IPS-11a (cell line): ENCODE measurements around the gene PLEKHF1.
"Not testable (repeated sequence)": the region's sequence is repeated elsewhere in the genome, so short reads cannot be mapped to it uniquely, and the experiment has no call there.

Source experiments
- H3K4me3 ChIP-seq: one replicate; pipeline ENCODE4 v1.5.1; 2013; ENCODE audit warnings: low read depth, low read length, control low read depth

The PLEKHF1 gene

DNA sequence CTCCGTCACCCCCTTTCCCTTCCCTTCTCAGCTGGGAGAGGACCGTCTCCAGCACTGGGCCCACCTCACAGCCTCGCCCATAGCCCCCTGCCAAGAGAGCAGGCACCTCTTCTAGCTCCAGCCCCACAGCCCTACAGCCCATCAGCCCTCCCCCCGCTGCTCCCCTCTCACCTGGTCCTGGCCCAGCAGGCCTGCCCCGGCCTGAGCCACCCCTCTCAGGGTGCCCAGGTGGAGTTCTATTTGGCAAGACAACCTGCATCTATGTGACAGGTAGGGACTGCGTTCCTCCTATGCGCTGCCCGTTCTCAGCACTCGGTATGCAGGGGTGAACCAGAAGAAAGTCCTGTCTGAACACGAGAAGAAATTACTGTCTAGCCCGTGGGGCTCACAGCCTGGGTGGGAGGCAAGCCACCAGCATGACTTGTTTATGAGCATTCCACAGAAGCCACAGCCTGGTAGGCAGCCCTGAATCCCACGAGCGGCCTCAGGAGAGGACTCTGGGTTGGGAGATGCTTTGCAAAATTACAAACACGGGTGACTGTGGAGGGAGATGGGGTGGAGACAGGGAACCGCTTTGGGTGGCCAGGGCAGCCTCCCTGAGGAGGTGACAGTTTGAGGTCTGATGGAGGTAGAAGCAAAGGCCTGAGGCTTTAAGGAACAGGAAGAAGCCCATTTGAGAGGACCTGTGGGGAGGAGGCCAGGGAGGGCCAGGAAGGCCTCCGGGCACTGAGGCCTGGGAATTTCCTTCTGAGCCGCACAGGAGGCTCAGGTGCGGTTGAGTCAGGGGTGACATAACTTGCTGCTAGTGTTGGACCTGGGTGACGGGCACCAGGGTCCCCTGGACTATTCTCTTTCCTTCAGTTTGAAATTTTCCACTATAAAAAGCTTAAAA, 1.2 kb upstream of the PLEKHF1 start:
- H3K4me3 ChIP-seq = no peak overlapping the region

DNA sequence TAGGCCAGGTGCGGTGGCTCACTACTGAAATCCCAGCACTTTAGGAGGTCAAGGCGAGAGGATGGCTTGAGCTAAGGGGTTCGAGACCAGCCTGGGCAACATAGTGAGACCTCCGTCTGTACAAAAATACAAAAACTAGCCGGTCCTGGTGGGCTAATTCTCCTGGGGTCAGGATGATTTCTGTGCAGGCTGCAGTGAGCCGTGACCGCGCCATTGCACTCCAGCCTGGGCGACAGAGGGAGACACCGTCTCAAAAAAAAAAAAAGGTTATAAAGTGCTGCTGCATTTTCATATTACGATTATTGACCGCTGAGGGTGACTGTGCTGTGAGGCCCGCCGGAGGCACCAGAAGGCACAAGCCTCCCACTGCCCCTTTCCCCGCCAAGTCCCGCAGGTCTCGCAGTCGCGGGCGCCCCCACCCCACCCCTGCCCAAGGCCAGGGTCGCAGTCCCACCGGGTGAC, 477 bp upstream of the PLEKHF1 start:
- peak overlapping the region; percentile 67 for H3K4me3 ChIP-seq

DNA sequence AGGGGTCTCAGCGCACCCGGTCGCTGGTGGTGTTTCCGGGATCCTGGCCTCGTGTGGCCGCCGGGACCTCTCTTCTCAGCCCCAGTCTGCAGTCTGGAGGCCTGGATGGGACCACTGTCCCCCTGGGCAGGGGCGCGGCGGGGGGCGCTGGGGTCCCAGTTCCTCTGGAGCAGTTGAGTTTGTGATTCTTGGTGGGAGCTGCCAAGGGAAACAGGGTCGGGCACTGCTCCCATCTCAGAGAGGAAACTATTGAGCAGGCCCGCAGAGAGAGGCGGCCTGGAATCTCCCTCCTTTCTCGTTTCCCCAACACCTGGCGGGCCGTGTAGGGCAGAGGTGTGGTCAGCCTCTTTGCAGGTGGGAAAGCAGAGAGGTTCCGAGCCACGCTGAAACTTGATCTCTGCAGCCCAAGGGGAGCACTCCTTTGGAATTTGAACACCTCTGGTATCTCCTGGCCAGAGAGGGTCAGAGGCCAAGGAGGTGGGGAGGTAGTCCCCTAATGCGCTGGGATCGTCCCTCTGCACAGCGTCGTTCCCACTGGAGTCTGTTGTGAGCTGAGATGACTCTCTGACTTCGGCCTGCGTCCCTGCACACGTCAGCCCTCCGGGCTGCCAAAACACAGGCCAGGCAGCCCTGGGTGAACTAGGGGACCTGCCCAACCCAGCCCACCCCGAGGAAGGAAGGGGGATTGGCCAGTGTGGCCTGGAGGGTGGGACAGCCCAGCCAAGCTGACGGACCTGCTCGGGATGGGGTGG, 741 bp downstream of the PLEKHF1 start:
- peak overlapping the region; percentile 67 for H3K4me3 ChIP-seq

DNA sequence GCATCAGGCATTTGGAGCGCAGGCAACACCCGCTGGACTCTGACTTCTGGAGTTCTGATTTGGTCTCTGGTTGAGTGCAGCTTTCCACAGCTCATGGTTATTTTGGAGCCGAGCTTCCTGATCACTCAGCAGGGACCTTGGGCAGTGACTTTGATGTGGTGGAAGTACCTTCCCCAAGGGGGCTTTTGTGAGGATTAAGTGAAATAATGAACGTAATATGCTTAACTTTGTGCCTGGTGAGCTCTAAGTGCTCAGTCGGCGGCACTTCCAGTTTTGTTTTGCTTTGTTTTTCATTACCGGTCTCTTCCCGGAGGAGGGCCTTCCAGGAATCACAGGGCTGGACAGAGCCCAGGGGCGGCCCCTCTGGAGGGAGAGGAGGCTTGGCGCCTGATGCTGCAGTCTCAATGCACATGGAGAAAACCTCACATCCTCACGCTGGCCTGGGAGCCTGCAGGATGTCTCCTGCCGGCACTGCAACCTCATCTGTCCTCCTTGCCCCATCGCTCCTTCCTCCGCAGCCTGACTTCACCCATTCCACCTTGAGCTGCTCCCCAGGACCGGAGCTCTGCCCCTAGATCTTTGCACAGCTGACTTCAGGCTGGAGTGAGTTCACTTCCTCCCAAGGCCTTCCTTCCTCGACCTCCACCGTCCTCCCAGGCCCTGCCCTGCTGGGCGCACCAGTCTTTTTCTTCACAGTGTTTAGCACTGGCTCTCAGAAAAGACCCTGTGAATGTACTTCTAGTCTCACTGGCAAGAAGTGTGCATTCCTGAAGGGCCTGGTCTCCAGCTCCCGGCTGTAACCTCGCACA, 1.5 kb downstream of the PLEKHF1 start:
- peak overlapping the region; percentile 67 for H3K4me3 ChIP-seq

DNA sequence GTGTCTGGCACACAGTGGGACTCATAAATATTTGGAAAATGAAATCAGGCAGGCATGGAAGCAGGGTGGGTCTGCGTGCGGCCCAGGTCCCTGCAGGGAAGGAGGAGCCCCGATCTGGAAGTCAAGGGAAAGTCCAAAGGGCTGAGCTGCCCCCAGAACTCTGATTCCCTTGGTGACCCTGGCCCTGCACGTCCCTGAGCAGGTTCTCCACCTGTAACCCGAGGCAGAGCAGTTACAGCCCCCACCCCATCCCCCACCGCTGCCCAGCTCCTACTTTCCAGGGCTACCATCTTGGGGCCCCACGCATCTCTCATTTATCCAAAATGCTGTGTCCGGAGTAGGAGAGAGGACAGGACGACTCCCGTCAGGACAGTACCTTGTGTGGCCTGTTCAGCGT, 2.1 kb downstream of the PLEKHF1 start:
- no peak overlapping the region for H3K4me3 ChIP-seq

DNA sequence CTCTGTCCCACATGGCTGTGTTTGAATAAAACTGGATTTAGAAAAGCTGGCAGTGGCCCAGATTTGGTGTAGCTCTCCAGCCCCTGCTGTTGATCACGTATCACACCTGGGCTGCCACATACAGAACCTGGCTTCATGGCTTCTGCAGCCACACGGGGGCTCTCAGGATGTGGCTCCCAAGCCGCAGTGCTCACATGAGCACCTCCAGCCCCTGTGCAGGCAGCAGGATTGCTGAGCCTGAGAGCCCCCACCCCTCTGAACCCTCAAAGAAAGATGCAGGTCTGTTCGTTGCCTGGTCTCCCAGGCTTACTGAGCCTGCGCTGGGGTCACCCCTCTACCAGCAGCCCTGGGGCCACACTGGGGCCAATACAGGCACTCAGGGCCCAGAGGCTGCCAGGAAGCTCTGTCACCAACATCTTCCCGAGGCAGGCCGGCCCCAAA, 2.7 kb downstream of the PLEKHF1 start:
- no peak overlapping the region for H3K4me3 ChIP-seq

DNA sequence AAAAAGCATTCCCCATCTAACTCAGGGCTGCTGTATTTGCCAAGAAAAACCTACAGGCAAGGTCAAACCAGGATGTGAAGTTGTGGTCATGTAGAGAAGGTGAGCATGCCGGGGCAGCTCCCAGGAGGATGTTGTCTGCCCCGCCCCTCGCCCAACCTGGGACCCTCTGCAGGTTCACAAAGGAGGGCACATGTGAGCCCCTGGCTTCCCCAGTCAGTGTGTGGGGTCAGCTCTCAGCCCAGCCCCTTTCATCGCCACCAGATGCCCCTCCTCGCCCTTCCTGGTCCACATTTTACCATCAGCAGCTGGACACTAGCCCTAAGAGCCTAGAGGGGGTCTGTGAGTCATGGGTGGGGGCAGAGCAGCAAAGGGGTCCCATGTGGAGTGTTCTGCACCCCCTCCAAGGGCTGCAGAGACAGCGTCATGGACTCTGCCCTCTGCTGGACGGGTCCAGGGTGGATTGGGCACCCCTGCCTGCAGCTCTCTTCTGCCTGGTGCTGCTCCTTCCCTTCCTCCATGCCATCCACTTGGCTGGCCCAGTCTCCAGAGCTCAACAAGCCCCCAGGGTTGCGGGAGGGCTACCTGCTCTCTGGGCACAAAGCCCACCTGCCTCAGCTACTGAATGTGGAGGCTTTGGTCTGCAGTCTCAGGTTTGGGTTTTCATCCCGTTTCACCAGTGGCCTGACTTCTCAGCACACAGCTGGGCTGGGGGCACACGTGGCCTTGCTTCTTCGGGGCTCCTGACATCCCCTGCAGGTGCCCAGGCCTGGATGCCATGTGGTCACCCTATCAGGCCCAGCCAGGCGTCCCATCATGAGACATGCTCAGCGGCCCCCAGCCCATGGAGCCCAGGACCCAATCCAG, 3.7 kb downstream of the PLEKHF1 start:
- no peak overlapping the region for H3K4me3 ChIP-seq

DNA sequence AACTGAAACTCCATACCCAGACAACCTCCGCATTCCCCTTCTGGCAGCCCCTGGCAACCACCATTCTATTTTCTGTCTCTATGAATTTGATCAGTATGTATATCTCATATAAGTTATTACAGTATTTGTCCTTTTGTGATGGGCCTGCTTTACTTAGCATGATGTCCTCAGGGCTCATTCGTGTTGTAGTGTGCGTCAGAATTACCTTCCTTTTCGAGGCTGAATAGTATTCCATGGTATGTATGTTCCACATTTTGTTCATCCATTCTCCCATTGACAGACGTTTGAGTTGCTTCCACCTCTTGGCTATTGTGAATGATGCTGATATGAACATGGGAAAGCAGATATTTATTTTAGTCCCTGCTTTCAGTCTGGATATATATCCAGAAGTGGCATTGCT, 5.0 kb downstream of the PLEKHF1 start:
- H3K4me3 ChIP-seq = no peak overlapping the region

DNA sequence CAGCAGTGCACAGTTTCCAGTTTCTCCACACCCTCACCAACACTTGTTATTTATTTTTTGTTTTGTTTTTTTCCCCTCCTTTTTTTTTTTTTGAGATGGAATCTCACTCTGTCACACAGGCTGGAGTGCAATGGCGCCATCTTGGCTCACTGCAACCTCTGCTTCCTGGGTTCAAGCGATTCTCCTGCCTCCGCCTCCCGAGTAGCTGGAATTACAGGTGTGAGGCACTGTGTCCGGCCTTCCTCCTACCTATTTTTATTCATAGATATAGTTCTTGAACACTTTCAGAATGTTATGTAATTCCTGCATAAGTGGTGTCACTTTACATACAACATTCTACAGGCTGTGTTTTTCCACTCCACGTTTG, 5.7 kb downstream of the PLEKHF1 start:
- not testable (repeated sequence) for H3K4me3 ChIP-seq

DNA sequence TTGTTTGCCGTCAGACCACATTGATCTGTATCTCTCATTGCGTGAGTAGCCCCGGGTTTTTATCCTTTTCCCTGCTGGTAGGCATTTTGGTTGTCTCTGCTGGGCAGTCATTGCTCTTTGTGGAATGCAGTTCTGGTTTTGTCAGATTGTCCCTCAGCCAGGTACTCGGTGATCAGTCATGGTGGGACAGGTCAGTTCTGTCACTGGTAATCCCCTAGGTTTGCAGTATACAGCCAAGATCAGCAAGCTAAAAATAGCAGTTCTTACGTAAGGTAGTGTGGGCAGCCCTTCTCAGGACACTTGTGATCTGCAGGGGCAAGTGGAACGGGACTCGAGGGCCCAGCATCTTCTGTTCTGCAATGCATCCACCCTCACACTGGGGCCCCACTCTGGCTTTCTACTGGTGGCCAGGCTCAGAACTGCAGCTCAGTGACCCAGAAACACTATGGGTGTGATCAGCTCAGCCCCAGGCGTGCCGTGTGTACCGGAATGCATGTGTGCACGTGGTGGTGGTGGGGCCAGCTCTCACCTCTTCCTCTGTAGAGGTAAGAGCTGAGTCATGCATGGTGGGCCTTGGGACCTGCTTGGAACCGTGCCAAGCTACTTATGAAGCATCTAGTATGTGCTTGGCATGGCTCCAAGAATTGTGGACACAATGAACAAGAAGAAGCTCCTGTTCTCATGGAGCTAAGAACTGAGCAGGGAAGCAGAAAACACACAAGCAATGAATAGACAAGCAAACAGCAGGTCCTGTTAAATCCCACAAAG, 6.3 kb downstream of the PLEKHF1 start:
- H3K4me3 ChIP-seq = no peak overlapping the region

DNA sequence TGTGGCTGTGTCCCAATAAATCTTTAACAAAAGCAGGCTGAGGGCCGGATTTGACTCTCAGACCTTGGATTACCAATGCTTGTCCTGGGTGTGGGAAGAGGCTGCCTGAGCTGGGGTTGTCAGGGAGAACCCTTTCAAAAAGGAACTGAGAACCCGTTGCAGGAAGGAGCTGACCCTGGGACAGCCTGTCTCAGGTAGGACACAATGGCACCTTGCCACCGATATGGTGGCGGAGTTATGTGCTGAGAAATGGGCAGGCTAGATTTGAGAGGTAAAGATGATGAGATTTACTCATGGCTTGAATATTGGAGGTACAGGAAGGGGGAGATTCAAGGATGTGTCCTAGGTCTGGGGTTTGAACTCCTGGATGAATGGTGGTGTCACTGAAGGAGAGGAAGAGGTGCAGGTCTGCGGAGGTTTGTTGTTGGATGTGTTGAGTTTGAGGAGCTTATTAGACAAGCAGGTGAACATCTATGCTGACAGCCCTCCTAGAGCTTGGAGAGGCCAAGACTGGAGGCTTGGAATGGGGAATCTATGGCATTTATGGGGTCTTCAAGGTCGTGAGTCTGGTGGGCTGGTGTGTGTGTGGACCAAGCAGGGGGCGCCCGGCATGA, 7.2 kb downstream of the PLEKHF1 start:
- no peak overlapping the region for H3K4me3 ChIP-seq

DNA sequence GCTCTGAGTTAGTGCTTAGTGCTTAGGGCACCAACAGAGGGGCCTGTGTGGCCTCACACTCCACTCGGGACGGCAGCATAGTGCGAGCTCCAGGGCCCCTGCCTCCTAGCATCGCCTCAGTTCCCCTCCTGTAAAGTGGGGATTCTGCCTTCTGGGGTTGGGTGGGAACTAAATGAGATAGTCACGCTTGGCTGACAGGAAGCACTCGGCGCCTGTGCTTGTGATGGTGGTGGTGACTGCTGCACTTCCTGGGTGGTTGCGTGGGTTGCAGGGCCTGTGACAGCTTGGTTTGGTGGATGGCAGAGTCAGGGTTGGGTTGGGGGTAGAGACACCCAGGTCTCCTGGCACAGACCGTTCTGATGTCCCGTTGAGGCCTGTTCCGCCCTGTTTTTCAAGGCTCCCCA, 7.7 kb downstream of the PLEKHF1 start:
- H3K4me3 ChIP-seq = no peak overlapping the region

DNA sequence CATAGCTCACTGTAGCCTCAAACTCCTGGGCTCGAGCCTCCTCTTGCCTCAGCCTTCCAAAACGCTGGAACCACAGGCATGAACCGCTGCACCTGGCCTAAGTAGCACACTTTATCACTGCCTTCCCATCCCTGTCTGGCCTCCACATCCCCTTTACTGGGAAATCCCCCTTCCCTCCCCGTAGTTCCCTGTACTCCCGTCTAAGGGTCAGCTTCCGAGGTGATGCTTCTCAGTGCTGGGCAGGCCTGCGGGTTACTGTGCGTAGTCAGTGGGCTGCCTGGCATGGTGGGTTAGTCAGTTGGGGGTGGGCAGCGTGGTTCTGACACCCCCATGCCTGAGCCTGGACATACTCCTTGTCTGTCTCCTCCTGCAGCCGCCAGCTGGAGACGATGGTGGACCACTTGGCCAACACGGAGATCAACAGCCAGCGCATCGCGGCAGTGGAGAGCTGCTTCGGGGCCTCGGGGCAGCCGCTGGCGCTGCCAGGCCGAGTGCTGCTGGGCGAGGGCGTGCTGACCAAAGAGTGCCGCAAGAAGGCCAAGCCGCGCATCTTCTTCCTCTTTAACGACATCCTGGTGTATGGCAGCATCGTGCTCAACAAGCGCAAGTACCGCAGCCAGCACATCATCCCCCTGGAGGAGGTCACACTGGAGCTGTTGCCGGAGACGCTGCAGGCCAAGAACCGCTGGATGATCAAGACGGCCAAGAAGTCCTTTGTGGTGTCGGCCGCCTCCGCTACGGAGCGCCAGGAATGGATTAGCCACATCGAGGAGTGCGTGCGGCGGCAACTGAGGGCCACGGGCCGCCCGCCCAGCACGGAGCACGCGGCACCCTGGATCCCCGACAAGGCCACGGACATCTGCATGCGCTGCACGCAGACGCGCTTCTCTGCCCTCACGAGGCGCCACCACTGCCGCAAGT, 8.4 kb downstream of the PLEKHF1 start:
- no peak overlapping the region for H3K4me3 ChIP-seq

DNA sequence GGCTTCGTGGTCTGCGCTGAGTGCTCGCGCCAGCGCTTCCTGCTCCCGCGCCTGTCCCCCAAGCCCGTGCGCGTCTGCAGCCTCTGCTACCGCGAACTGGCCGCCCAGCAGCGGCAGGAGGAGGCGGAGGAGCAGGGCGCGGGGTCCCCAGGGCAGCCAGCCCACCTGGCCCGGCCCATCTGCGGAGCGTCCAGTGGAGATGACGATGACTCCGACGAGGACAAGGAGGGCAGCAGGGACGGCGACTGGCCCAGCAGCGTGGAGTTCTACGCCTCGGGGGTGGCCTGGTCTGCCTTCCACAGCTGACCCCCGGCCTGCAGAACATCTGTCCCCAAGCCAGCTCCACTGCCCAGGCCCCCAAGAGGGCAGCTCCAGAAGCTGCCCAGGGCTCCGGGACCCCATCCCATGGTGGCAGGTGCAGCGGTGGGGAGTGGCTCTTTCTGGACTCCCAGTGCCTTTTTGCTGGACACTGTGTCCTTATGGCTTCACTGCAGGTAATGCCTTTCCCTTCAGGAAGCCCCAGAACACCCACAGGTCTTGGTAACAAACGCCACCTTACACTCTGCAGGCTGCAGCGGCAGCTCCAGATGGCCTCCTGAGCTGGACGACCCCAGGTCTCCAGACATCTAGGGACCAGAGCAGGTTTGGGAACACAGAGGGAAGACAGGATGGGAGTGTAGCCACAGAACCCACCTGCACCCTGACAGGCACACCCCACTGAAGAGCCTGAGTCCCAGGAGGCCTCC, 9.3 kb downstream of the PLEKHF1 start:
- H3K4me3 ChIP-seq = no peak overlapping the region

DNA sequence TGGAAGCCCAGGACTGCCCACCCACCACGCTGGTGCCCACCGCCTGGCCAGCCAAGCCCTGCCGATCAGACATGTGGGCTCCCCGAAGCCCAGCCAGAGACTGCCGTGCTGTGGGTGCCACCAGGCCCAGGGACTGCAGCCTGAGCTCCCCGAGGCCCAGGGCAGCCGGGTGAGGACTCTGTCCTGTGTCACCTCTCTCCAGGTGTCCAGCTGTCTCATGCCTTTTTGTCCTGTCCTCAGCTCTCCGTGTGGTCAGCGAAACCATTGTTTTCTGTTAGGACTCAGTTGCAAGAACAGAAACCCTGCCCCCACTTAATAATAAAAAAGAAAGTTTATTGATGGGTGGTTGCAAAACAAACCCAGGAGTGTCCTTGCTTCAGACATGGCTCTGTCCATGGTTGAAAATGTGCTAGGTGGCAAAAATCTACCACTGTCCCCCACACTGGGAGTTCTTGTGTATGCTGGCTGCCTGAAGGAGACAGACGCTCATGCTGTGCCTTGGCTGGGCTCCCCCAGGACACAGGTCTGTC, 9.9 kb downstream of the PLEKHF1 start:
- no peak overlapping the region for H3K4me3 ChIP-seq

DNA sequence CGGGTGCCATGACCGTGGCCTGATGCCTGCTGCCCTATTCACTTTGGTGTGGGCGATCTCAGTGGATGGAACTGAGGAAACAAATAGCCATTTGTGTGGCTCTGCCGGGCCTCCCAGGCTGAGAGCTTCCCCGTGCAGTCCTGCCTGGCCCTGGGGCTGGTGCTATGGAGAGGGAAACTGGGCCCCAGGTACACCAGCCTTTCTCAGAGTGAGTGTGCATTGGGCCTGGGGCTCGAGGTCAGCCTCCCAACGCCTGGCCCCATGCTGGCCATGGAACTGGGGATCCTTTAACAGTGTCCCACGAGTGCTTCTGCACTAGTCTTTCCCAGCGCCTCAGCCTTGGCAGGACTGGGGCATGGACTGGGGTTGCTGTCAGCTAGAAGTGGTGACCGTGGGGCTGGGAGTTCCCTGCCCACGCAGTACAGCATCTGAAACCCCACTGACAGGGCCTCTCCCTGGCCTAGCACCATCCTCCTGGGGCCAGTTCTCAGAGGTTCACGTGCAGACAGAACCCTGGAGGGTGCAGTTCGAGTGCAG, 10.5 kb downstream of the PLEKHF1 start:
- no peak overlapping the region for H3K4me3 ChIP-seq

DNA sequence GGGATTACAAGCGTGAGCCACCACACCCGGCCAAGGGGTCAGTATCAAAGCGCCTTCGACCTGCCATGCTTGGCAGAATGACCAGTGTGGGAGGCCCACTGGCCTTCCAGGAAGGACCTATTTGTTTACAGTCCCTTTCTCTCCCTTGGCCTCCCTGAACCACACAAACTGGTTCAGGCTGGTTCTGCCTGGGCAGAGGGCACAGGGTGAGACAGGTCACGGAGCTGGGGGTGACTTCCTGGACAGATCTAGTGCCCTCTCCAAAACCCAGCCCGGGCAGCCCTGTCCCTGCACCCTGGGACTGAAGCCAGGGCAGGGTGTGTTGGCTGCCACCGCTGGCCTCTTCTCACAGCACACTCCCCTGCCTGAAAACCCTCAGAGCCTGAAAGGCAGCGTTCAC, 11.3 kb downstream of the PLEKHF1 start:
- no peak overlapping the region for H3K4me3 ChIP-seq
